ENCODE results near the gene SLX4. TPM values are rescaled to one million over a fixed set of nuclear protein-coding genes. Genes with fewer than 3 reads are reported as not detected.

Gene SLX4
- polyA plus RNA-seq, 1 of the 3 experiments (the other 2 are of a cell fraction), result 2.1 TPM

GRCh38 chr16:3546986-3547682, 64.3 kb downstream of the SLX4 start:
- TF ChIP-seq RXRA (IDR thresholded peaks at IDR 0.05; ENCODE audit: borderline replicate concordance, low read depth) (no peak), MAX (IDR thresholded peaks at IDR 0.05; ENCODE audit: low read depth) (no peak), NFIC (IDR thresholded peaks at IDR 0.05; ENCODE audit: borderline replicate concordance) (no peak), EZH2phosphoT487 (IDR thresholded peaks at IDR 0.05; ENCODE audit: borderline replicate concordance, low read depth) (no peak), CHD2 (IDR thresholded peaks at IDR 0.05; ENCODE audit: low read length, partially characterized antibody) (no peak), ELF1 (IDR thresholded peaks at IDR 0.05) (no peak), GABPA (IDR thresholded peaks at IDR 0.05; ENCODE audit: low read depth) (no peak), YY1 (IDR thresholded peaks at IDR 0.05; ENCODE audit: low read depth) (no peak), ZBTB33 (IDR thresholded peaks at IDR 0.05; ENCODE audit: borderline replicate concordance, low read depth) (no peak), NRF1 (IDR thresholded peaks at IDR 0.05; ENCODE audit: low read depth, low read length) (no peak), TCF12 (IDR thresholded peaks at IDR 0.05) (no peak), MEF2A (IDR thresholded peaks at IDR 0.05; ENCODE audit: borderline replicate concordance, low read depth) (no peak), TEAD4 (IDR thresholded peaks at IDR 0.05; ENCODE audit: borderline replicate concordance, insufficient read depth) (no peak), JUND (IDR thresholded peaks at IDR 0.05) (no peak), TAF1 (IDR thresholded peaks at IDR 0.05; ENCODE audit: borderline replicate concordance, low read depth, low read length) (no peak), EP300 (IDR thresholded peaks at IDR 0.05; ENCODE audit: borderline replicate concordance in 1 of 2, low read depth in 1 of 2, low read length in 1 of 2) (no peak)
- TF ChIP-seq, protein P1, sequence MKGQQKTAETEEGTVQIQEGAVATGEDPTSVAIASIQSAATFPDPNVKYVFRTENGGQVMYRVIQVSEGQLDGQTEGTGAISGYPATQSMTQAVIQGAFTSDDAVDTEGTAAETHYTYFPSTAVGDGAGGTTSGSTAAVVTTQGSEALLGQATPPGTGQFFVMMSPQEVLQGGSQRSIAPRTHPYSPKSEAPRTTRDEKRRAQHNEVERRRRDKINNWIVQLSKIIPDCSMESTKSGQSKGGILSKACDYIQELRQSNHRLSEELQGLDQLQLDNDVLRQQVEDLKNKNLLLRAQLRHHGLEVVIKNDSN (IDR thresholded peaks at IDR 0.05; ENCODE audit: borderline replicate concordance, low read depth), result no peak
- TF ChIP-seq, protein P2, sequence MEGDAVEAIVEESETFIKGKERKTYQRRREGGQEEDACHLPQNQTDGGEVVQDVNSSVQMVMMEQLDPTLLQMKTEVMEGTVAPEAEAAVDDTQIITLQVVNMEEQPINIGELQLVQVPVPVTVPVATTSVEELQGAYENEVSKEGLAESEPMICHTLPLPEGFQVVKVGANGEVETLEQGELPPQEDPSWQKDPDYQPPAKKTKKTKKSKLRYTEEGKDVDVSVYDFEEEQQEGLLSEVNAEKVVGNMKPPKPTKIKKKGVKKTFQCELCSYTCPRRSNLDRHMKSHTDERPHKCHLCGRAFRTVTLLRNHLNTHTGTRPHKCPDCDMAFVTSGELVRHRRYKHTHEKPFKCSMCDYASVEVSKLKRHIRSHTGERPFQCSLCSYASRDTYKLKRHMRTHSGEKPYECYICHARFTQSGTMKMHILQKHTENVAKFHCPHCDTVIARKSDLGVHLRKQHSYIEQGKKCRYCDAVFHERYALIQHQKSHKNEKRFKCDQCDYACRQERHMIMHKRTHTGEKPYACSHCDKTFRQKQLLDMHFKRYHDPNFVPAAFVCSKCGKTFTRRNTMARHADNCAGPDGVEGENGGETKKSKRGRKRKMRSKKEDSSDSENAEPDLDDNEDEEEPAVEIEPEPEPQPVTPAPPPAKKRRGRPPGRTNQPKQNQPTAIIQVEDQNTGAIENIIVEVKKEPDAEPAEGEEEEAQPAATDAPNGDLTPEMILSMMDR (IDR thresholded peaks at IDR 0.05), result no peak
- no peak for DNase-seq
- Histone ChIP-seq H3K9ac (no peak overlapping the region), H3K4me1 (ENCODE audit: control insufficient read depth in 1 of 2, insufficient read depth in 2 of 2, low read depth in 1 of 2, low read length in 1 of 2) (no peaks in the 10 kb centered on the region; a peak in 1 of 4 replicates), H3F3A (replicated peaks; ENCODE audit: insufficient read depth) (no peaks in the 10 kb centered on the region), H3K27ac (ENCODE audit: low read depth in 2 of 2, low read length in 1 of 2) (no peak overlapping the region), H3K27me3 (ENCODE audit: insufficient read depth) (no peaks in the 10 kb centered on the region), H3K4me3 (ENCODE audit: low read depth in 2 of 2, low read length in 1 of 2) (no peak overlapping the region), H2AFZ (ENCODE audit: low read depth) (no peak overlapping the region), H3K79me2 (ENCODE audit: insufficient read depth) (no peaks in the 10 kb centered on the region), H4K20me1 (ENCODE audit: insufficient read depth) (no peaks in the 10 kb centered on the region), H3K36me3 (replicated peaks in 1 of 2; ENCODE audit: control insufficient read depth in 1 of 2, insufficient read depth in 2 of 2, low read length in 1 of 2) (no peaks in the 10 kb centered on the region), H3K4me2 (no peak overlapping the region), H3K9me2 (no peaks in the 10 kb centered on the region), H3K9me3 (no peaks in the 10 kb centered on the region)
- POLR2A ChIA-PET, result no interaction called here
- 87% methylated on average over 15 of the region's 15 CpGs for WGBS (ENCODE audit: low lambda C conversion rate)
- CTCF ChIA-PET, result interaction anchor here (0.8 kb wide), 1 partner anchor 13 kb away, joined by 3 read pairs; no protein-coding TSS in a partner anchor

All from SK-N-SH (cell line).